Esophagus muscularis mucosa (tissue), 4 donors: ENCODE measurements around the gene EIF2A. TPM values are rescaled to one million over a fixed set of nuclear protein-coding genes. Genes with fewer than 3 reads are reported as not detected.

Experiments used
- DNase-seq: peaks from one replicate; pipeline ENCODE4 v3.0.0-alpha.2; 2017; ENCODE audit errors: extremely low spot score
- H3K27ac ChIP-seq, 4 donors: fragments of 200-600 bp; sonication (generic); replicated peaks in 1 of 4; 1 replicate in 3 of 4; 2 replicates in 1 of 4; pipeline ENCODE4 v1.5.1; 2016 to 2019; ENCODE audit warnings: mild to moderate bottlenecking in 1 of 4
- H3K27me3 ChIP-seq, 4 donors: fragments of 200-600 bp; sonication (generic); one replicate each; pipeline versions ENCODE4 v1.5.1 to v1.6.0; 2016 to 2019
- H3K36me3 ChIP-seq, 4 donors: fragments of 200-600 bp; sonication (generic); one replicate each; pipeline ENCODE4 v1.5.1; 2016 to 2019
- H3K4me1 ChIP-seq, 4 donors: fragments of 200-600 bp; sonication (generic); one replicate each; pipeline ENCODE4 v1.5.1; 2016 to 2019
- H3K4me3 ChIP-seq, 4 donors: fragments of 200-600 bp; sonication (generic); 1 replicate in 2 of 4; 2 replicates in 2 of 4; pipeline ENCODE4 v1.5.1; 2016 to 2019; ENCODE audit warnings: mild to moderate bottlenecking in 4 of 4, moderate library complexity in 1 of 4
- H3K9me3 ChIP-seq, 4 donors: fragments of 200-600 bp; sonication (generic); 1 replicate in 3 of 4; 2 replicates in 1 of 4; pipeline ENCODE4 v1.5.1; 2016 to 2019
- EP300 ChIP-seq: sonication (generic); formaldehyde crosslinking; IDR thresholded peaks from one replicate; pipeline ENCODE4 v1.6.1; 2017; ENCODE audit warnings: antibody characterized with exemption
- POLR2A ChIP-seq: fragments of 450-650 bp; IDR thresholded peaks from one replicate; pipeline ENCODE4 v1.6.1; 2017; ENCODE audit warnings: antibody characterized with exemption, moderate library complexity, mild to moderate bottlenecking, low read depth
- POLR2AphosphoS5 ChIP-seq, 2 donors: sonication (generic); formaldehyde crosslinking; IDR thresholded peaks; one replicate each; pipeline ENCODE4 v1.6.1; 2017; ENCODE audit warnings: antibody characterized with exemption in 2 of 2
- WGBS: methylation state at CpG from one replicate; pipeline ENCODE4 v1.1.5; 2018; 5-methylcytosine and 5-hydroxymethylcytosine counted together
- intact Hi-C: fragments of 100-400 bp; cut with DNase I; formaldehyde crosslinking; loops from one replicate; pipeline ENCODE4 v1.15.1; 2023
- total RNA-seq, 4 donors: library from RNA; depleted of rRNA; stranded (reverse); fragments of >200 nt; gene quantifications; one replicate each; pipeline versions ENCODE4 v1.1.0 to v1.2.1, GENCODE V29; 2016
- TF ChIP-seq, protein P1 (sequence below), 3 experiments: fragments of 200-600 bp in 2 of 3; fragments of 450-650 bp in 1 of 3; sonication (generic) in 2 of 3; IDR thresholded peaks; one replicate each; pipeline ENCODE4 v1.5.1; 2017 to 2019; ENCODE audit warnings: antibody characterized with exemption in 3 of 3, mild to moderate bottlenecking in 2 of 3, moderate library complexity in 1 of 3

EIF2A gene
- total RNA-seq, 4 donors from 2014 or later: 113 to 176 (median 154) TPM

- intact Hi-C loops: no loop called here
- TF ChIP-seq, protein P1, sequence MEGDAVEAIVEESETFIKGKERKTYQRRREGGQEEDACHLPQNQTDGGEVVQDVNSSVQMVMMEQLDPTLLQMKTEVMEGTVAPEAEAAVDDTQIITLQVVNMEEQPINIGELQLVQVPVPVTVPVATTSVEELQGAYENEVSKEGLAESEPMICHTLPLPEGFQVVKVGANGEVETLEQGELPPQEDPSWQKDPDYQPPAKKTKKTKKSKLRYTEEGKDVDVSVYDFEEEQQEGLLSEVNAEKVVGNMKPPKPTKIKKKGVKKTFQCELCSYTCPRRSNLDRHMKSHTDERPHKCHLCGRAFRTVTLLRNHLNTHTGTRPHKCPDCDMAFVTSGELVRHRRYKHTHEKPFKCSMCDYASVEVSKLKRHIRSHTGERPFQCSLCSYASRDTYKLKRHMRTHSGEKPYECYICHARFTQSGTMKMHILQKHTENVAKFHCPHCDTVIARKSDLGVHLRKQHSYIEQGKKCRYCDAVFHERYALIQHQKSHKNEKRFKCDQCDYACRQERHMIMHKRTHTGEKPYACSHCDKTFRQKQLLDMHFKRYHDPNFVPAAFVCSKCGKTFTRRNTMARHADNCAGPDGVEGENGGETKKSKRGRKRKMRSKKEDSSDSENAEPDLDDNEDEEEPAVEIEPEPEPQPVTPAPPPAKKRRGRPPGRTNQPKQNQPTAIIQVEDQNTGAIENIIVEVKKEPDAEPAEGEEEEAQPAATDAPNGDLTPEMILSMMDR (IDR thresholded peaks at IDR 0.05): no peak
- no peak for TF ChIP-seq EP300
- no peak for TF ChIP-seq POLR2AphosphoS5 (IDR thresholded peaks at IDR 0.05)
- no peak for TF ChIP-seq POLR2A
- H3K27ac ChIP-seq: no peak overlapping the region
- H3K9me3 ChIP-seq: no peaks in the 10 kb centered on the region
- peaks cover 18 to 50% (median 35%) of the 10 kb centered on the region in 4 donors for H3K36me3 ChIP-seq
- no peaks in the 10 kb centered on the region for H3K27me3 ChIP-seq
- H3K4me3 ChIP-seq: no peak overlapping the region
- peaks cover 13 to 29% (median 15%) of the 10 kb centered on the region in 4 donors for H3K4me1 ChIP-seq
- no peak for DNase-seq
- WGBS: 81% methylated on average over 1 of the region's 1 CpG
Observed at GRCh38 chr3:150623945-150624344, 77.4 kb downstream of the EIF2A start.

DNA sequence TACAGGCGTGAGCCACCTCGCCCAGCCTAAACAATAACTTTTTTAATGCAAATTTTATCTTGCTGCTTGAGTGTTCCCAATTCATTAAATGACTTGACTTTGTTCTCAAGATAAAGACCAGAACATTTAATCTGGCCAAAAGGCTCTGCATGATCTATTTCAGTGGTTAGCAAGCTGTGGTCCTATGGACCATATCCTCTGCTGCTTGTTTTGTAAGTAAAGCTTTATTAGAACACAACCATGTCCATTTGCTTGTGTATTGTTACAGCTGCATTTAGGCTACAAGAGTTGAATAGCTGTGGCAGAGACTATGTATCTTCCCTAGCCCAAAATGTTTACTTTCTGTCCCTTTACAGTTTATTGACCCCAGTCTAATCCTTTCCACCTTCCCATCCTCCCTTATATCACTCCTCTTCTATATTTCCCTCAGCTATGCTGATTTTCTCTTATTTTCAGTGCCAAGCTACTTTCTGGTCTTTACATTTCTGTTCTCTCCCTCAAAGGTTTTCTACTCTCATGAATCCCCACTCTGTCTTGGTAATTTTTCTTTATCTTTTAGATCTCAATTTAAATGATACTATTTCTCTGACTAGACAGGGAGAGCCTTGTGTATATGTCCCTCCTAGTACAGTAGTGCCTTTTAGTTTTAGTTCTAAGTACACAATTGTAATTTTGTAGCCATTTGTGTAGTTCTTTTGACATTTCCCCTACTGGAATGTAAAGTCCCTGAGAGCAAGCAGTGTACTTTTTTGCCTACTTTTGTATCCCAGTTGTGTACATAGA is 79.8 kb downstream of the EIF2A start:
- 100% methylated on average over 2 of the region's 2 CpGs for WGBS
- peaks cover 10 to 13% (median 12%) of the 10 kb centered on the region in 4 donors for H3K4me1 ChIP-seq
- no peak overlapping the region for H3K27ac ChIP-seq
- TF ChIP-seq POLR2AphosphoS5 (IDR thresholded peaks at IDR 0.05) (no peak), POLR2A (no peak), EP300 (no peak)
- TF ChIP-seq, protein P1 (IDR thresholded peaks at IDR 0.05): no peak
- DNase-seq: no peak
- H3K27me3 ChIP-seq: no peaks in the 10 kb centered on the region
- no peaks in the 10 kb centered on the region for H3K9me3 ChIP-seq
- H3K36me3 ChIP-seq: peaks cover 24 to 65% (median 44%) of the 10 kb centered on the region in 4 donors
- intact Hi-C loops: no loop called here
- H3K4me3 ChIP-seq: no peak overlapping the region

DNA sequence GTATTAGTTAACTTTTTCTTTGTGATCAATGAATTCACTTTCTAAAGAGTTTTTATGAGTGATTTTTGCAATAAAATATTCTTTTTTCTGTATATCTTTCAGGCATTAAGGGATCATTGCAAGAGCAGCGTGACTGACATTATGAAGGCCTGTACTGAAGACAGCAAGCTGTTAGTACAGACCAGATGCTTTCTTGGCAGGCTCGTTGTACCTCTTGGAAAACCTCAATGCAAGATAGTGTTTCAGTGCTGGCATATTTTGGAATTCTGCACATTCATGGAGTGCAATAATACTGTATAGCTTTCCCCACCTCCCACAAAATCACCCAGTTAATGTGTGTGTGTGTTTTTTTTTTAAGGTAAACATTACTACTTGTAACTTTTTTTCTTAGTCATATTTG is 81.0 kb downstream of the EIF2A start:
- Histone ChIP-seq H3K9me3 (no peaks in the 10 kb centered on the region), H3K36me3 (peaks cover 29 to 67% (median 48%) of the 10 kb centered on the region in 4 donors), H3K4me1 (peaks cover 10 to 13% (median 11%) of the 10 kb centered on the region in 4 donors), H3K27me3 (no peaks in the 10 kb centered on the region), H3K27ac (no peak overlapping the region), H3K4me3 (no peak overlapping the region)
- TF ChIP-seq, protein P1 (IDR thresholded peaks at IDR 0.05): no peak
- TF ChIP-seq POLR2AphosphoS5 (IDR thresholded peaks at IDR 0.05): no peak
- no peak for TF ChIP-seq POLR2A
- no peak for TF ChIP-seq EP300
- no peak for DNase-seq
- intact Hi-C loops: no loop called here
- whole genome bisulfite sequencing: 66% methylated on average over 2 of the region's 2 CpGs

DNA sequence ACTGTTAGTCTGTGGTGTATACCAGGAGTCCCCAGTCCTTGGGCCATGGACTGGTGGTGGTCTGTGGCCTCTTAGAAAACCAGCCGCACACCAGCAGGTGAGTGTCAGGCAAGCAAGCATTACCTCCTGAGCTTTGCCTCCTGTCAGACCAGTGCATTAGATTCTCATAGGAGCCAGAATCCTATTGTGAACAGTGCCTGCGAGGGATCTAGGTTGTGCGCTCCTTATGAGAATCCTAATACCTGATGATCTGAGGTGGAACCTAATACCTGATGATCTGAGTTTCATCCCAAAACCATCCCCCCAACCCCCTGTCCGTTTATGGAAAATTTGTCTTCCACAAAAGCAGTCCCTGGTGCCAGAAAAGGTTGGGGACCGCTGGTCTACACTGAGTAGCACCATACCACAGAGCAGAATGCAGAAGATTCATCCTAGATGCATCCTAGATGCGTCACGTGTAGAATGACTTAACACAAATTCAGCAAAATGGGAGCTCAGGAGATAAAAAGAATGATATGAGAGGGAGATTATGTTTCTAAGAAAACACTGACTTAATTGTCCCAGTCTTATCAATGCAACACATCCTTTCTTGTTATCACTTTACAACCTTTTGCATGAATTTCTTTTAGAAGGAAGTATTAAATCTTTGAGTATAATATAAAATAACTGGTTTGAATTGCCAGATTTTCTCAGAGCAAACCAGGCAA is 85.1 kb downstream of the EIF2A start:
- Histone ChIP-seq H3K4me3 (no peak overlapping the region), H3K27me3 (no peaks in the 10 kb centered on the region), H3K9me3 (no peaks in the 10 kb centered on the region), H3K27ac (no peak overlapping the region), H3K4me1 (peaks cover 0 to 5% (median 0%) of the 10 kb centered on the region in 4 donors), H3K36me3 (peaks cover 16 to 44% (median 31%) of the 10 kb centered on the region in 4 donors)
- DNase-seq: no peak
- TF ChIP-seq POLR2A (no peak), EP300 (no peak), POLR2AphosphoS5 (IDR thresholded peaks at IDR 0.05) (no peak)
- TF ChIP-seq, protein P1 (IDR thresholded peaks at IDR 0.05): no peak
- WGBS: 89% methylated on average over 4 of the region's 7 CpGs
- intact Hi-C loops: no loop called here
